Right kidney (tissue), 1 donor: ENCODE measurements around the gene GRIK3.

Experiments used
- DNase-seq: peaks from one replicate; pipeline ENCODE4 v3.0.0-alpha.2; 2016

Gene GRIK3

DNA sequence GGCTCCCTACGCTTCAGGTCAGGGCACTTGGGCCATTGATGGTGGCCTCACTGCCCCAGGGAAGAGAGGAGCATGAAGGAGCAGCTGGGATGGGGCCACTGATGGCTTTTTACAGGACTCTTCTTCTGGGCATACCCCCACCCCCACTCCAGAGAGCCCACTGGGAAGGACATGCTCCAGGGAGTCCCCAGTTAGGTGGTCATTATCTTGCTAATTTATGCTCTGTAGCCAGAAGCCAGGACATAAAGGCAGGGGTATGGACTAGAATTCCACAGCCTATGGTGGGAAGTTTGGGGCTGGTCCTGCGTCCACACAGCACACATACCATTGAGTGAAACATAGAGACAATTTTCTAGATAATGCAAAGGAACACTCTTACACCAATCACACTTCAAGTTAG is 8.8 kb upstream of the GRIK3 start:
- no peak for DNase-seq

DNA sequence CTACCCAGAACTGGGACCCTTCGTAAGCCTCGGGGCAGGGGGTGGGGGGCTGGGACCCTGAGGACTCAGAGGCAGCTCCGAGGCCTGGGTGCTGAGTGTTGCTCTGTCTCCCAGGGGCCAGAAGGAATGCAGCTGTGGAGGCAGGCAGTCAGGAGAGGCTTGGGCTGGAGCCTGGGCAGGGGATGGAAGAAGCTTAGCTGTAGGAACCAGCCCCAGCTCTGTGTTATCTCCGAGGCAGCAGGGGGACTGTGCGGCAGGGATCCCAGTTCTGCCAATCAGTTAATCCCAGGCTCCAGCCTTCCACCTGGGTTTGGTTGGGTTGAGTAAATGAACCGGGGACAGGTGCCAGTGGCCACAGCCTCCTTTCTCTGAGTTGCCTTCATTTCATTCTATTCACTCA is 8.2 kb upstream of the GRIK3 start:
- DNase-seq, result no peak

DNA sequence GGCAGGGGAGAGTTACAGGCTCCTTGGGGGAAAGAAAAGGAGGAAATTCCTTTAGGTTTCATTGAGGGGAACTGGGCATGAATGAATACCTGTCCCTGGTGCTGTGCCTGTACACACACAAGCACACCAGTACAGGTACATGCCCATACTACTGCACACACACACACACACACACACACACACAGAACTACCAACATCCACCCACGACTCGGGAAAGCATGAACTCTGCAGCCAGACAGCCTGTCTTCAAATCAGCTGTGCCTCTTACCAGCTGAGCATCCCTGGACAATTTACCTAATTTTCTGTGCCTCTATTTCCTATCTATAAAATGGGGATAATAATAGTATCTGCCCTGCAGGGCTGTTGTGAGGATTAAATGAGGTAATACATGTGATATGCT is 7.2 kb upstream of the GRIK3 start:
- no peak for DNase-seq

DNA sequence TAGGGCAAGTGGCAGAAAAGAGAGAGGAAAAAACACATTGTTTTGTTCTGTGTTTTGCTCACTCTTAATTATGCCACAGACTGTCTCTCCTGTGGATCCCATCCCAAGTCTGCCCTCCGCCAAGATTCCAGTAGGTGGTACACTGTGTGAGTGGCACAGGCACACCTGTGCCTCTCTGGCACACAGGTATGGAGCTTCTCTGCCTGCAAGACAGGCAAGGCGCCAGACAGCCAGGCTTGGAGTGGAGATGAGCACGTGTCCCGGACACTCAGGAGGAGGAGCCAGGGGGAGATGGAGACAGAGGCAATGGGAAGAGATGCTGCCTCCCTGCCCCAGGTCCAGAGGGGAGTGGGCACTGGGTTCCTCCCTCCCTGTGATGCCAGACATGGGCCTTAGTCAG is 6.5 kb upstream of the GRIK3 start:
- DNase-seq, result no peak

DNA sequence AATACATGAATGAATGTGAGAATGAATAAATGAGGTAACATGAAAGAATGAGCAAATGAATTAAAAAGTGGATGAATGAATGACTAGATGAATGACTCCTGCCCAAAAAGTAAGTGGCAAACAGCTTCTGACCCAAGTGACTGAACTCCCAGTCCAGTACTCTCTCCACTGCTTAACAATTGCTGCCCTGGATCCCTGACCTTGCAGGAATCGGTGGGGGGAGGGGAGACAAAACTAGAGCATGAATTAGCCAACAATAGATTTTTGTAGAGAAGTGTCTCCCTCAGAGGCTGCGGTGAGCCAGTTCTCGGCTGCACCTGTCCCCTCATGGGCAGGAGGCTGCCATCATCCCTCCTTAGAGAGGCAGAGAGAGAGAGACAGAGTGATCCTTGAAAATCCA is 5.9 kb upstream of the GRIK3 start:
- no peak for DNase-seq

DNA sequence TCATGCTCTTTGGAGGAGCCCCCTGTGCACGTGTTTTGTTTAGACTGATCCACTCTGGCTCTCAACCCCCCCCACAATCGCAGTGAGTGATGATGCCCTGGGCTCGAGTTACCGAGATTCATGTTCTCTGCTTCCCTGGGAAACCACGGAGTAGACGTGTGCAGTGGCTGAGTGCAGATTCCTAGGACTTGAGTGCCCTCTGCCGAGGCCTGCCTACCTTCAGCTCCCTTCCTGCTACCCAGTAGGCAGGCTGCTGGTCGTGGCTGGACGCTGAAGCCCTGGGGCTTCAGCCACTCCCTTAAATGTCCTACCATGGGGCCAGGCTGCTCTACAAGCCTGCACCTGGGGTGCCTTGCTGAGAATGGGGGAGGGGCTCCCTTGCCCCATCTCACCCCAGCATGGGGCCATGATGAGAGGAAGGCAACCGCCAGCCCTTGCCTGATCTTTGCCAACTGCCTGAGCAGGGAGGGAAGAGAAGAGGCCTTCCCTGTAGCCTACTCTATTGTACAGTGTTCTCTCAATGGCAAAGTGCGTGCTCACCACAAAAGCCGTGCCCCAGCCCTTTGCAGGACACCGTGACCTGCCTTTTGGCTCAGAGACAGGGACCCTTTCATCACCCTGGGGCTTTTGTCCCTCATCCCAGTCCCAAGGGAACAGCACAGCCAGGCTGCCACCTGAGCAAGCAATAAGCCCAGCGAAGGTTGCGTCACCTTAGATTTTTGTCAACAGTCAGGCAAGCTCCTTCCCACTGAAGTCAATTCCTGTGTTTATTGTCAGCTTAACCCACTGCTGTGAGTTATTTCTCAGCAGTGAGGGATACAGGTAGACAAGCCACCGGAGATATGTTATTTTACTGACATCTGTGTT is 4.1 kb upstream of the GRIK3 start:
- peak; percentile 52 for DNase-seq

DNA sequence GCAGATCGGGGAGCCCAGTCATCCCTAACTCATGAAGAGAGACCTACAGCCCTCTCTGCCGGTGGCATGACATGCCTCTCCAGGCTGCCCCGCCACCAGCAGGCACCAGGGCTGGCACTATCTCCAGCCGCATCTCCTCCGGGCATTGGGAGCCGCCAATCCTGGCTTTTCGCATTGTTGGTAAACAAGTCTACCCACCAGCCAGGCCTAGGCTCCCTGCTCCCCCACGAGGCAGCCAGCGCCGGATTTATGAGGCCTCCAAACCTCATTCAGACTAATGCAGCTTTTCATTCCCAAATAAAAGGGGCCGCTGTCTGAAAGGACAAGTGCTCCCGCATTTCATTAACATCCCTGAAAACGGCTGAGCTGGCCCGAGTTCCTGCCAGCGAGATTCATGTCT is 3.4 kb upstream of the GRIK3 start:
- DNase-seq, result peak; percentile 25

DNA sequence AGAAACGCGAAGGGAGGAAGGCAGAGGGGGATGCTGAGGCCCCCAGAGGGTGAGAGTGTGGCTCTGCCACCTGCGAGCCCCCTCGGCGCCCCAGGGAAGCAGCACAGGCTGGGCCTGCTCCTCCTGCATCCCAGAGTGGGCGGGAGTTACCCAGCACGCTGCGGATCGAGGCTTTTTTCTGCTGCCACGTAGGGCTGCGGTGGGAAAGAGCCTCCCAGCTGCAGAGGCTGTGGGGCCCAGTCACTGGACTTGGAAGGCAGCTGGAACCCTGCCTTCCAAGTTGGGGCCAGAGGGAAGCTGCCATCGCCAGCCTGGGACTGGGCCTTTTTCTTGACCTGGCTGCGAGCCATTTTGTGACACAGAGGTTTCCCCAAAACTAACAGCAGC is 2.3 kb upstream of the GRIK3 start:
- DNase-seq, result peak; percentile 19

DNA sequence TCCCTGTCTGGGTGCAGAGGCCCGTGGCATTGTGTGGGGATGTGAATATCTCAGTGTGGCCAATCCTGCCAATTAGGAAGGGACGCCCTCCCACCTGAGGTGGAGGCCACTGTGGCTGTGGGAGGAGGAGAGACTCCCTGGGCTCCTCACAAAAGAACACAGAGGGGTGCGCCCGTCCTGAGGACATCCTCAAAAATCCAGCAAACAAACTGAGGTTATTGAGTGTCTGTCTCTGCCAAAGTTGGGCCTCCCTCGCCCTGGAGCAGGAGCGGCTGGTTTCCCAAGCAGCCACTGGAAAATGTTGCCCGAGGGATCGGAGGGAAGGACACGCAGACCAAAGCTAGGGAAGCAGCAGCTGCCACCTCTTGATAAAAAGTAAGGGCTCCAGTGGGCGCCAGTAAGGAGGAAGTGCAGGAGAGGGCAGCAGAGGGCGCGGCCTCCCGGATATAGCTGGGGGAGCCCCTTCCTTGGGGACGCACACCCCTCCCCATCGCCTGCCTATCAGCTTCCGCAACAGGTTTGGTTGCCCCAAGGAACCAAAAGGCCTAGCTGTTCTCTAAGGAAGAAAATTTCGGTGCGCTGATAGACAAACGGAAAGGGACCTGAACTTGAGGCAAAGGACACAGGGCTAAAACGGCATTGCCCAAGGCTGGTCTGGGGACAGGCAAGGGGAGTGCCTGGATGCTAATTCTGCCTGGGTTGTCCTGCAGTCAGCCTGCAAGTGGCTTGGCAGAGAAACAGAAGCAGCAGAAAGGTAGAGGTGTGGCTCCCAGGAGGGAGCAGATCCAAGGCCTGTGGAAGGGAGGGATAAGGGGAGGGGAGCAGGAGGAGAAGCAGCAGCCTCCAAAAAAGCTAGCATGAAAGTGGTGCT is 1.7 kb upstream of the GRIK3 start:
- DNase-seq, result peak; percentile 34

DNA sequence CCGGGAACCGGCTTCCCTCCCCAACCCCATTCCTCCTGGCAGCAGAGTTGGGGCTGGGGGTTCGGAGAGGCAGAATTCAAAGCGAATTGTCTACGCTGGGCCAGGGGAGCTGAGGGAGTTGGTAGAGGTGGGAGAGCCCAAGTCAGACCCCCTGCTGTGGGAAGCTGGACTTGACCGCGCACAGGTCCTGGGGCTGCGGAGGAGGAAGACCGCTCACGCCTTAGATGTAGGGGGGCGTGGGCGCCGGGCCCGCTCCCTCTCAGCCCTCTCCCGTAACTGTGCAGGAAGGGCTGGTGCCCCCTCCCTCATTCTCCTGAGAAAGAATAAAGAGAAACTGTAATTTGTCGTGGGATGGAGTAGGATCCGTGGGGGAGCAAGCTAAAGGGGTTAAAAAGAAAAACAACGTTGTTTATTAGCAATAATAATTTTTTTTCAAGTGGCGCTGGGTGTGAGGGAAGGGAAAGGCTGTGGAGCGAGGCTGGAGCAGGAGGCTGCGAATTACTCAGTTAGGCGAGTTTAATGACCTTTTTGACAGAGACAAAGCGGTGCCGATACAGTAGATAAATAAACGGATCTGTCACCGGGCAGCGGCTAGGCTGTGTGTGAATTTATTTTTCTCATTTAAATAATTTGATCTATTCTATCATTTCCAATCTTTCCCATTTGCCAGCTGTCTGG is 838 bp upstream of the GRIK3 start:
- DNase-seq, result peak; percentile 35

DNA sequence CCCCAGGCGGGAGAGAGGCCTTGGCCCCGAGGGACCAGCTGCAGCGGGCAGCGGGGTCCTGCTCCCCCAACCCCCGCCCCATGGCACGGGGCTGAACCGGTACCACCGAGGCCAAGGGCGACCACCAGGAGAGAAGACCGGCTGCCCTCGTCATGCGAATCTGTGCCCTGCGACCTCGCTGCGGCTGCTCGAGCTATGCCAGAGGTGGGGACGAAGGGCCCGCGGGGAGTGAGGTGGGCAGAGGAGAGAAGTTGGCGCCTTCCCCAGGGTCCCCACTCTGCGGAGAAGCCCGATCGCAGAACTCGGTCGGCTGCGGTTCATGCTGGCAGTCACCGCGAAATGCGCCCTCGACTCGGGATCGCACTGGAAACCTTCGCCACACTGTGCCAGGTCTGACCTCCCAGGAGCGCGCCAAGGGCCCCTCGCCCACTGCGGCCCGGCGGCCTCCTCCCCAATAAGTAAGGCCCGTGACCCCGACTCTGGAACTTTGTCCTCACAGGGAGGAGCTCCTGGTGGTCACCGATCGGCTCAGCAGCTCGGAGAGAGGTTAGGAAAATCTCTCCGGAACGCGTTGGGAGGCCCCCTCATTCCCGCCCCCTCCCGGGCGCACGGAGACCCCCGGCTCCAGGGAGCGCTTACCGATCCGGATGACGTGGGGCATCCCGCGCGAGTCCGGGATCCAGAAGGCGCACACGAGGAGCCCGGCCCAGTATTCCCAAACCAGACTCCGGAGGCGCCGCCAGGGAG is 787 bp downstream of the GRIK3 start:
- DNase-seq, result peak; percentile 42

DNA sequence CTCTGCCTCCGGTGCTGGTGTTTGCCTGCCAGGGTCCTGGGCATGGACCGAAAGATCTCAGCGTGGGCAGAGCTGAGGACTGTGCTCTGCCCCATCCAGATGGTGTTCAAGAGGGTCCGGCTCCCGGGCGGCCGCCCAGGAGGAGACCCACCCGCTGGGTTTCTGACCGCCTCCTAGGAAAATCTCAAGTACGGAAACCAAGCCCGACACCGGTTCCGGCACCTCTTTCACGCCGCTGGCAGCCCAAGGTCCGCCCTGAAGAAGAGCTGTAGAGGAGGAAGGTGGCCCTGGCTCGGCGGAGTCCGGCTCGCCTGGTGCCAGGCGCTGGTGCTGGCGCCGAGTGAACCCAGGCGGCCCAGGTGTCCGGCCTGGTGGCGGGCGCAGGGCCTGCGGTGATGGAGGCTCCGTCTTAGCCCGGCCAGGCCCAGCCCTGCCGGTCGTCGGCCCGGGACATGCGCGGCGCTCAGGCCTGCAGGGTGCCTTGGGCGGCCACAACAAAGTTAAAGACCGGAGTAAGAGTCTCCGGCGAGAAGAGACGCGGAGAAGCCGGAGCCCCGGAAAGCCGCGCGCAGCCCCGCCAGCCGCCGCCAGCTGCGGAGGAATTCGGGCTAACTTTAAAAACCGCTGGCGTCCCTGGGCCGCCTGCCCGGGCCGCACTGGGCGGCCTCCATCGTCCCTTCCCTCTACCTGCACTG is 1.5 kb downstream of the GRIK3 start:
- DNase-seq, result peak; percentile 47

DNA sequence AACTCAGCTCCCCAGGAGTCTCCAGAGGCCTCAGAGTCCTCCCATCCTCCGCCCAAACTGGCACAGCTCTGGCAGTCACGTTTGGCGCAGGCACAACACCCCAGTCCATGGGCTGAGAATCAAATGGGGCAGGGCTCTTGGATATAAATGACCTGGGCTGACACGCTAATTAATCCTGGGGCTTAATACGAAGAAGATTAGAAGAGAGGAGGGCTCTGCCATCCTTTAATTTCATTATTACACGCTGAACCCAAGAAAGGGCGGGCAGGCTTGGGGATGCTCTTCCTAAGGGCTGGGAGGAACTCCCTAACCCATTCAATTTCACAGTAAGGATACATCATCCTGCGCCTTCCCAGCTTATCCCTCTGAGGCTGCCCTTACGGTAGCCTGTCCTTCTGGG is 2.4 kb downstream of the GRIK3 start:
- no peak for DNase-seq

DNA sequence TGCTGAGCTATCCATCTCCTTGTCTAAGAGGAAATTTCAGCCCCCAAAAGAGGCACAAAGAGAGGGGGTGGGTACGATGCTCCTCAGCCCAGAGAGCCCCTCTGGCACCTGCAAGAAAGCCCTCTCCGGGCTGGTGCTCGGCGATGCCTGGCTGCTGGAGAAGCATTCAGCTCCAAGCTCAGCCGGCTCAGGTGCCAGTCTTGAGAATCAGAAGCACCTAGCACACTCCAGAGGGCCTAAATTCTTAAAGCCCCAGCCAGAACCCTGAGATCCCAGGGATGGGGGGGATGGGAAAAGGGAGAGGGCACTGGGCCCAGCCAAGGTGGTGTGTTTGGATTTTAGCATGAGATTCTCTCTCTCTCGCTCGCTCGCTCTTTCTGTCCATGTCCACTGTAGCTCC is 2.9 kb downstream of the GRIK3 start:
- DNase-seq, result no peak

DNA sequence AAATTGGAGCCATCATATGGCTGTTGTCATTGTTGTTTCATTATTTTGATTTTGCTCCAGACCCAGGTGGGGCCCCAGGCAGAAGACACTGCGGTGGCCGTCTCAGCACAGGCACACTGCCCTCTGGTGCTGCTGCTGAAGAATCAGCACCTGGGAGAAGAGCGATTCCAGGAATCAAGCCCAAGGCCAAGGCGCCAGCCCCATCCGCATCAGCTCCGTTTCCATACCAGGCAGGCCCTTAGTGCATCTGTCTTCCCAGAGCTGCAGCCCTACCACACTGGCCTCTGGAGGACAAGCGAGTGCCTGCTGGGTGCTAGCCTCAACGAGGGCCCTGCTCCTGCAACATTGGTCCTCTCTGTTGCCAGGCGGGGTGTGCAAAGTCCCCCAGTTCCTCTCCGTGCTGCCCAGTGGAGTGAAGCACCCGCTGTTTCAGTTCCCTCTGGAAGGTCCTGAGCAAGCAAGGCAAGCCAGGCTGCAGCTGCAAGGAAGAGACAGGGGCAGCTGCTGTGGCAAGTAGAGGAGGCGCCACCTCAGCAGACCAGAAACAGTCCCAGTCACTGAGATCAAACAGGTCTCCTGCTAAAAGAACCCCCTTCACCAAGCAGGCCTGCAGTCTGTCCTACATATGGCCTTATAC is 5.2 kb downstream of the GRIK3 start:
- no peak for DNase-seq

DNA sequence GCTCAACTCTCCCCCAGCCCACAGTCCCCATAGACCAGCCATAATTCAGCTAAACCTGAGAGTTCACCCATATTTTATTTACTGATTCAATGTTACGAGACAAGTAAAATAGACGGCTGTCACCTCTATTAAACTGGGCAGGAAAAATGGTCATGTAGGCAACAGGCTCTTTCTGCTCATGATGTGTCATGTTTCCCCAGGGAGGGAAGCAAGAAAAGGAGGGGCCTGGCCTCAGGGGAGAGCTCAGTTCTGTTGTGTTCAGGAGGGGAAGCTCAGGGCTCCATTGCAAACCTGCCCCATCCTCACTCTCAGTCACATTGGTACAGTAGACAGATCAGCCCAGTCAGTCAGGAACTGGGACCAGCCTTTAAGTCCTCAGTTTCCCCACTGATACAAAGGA is 12.8 kb downstream of the GRIK3 start:
- no peak for DNase-seq

DNA sequence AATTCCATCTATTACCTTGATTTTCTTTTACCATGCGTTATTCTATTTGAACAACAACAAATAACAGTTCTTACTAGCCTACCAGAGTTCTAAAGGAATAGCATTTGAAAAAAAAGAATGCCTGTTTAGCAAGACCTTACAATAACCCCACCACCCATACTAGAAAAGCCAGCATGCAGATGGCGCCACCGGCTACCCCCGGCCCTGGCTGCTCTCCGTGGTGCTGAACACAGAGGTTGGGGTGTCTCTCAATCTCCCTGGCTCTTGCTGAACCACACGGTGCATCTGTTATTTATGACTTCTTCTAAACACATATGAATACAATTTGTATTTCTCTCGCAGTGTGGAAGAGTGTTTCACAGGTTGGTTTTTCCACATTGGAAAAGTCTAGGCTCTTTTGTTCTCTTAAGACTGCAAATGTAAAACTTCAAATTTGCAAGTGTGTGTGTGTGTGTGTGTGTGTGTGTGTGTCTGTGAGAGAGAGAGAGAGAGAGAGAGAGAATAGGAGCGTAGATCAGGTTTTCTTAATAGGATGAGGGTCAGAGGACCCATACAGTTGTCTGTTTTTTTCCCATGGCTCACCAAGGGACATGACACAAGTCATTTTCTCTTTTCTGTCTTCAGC is 13.6 kb downstream of the GRIK3 start:
- no peak for DNase-seq

DNA sequence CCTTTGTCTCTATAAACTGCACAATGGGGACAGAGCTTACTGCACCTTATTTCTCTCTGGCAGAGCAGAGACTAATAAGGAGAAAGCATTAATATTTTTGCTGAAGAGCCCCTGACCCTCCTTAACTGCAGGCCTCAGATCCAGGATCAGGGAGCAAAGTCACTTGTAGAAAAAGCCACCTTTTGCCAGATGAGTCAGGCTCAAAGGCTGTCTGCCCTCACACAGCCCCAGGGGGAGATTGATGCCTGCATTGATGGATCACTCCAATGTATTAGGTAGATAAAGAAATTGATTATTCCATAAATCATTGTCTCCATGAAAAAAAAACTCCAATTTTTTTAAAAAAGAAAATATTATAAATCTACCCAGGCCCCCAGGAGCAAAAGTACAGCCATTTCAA is 15.8 kb downstream of the GRIK3 start:
- no peak for DNase-seq

DNA sequence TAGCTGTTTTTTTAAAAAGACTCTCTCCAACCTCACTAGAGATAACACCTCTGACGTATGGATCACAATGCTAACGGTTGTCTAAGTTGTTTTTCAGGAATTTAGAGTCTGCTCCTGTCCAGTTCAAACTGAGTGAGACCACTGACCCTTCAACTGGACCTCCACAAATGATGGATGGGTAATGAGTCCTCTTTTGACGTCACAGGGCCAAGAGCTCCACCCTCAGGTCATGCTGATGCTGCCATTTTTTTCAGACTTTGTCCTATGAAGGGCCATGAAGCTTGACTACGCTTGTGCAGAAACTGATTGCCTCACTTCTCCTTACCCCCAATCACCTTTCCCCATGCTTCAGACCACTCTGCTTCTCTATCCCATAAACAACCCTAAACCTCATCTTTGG is 16.6 kb downstream of the GRIK3 start:
- no peak for DNase-seq

DNA sequence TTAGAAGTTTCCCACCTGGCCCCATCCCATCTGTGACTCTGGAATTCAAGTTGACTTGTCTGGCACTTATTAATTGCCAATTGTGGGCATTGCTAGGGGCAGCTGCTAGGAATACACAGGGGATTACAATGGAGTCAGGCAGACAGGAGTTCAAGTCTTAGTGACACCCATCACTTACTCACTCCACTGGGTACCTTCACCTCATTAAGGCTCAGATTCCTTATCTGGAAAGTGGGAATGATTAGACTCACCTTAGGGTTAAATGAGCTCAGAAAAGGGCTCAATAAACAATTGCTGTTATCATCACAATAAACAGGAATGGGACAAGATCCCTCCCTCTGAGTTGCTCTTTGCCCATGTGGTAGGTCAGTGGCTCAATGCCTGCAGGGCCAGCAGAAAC is 18.2 kb downstream of the GRIK3 start:
- DNase-seq, result no peak

DNA sequence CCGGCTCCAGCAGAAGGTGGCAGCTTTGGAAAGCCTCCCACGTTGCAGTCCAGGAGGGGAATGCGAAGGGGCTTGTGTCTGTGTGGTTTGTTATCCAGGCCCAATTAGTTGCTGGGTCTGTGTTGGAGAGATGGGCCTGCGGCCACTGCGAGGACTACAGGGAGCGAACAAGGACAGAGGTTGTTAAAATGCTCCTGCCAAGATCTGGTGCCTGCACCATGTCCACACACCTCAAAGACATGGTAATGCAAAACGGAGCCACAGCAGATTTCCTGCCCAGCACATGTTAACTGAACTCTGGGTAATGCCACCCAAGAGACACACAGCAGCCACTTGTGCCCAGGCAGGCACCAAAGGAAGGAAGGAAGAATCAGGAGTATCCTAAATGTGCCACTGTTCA is 18.6 kb downstream of the GRIK3 start:
- no peak for DNase-seq
